GM03348 (cell line): Measurements from ENCODE around the gene IQSEC1.

Source experiments
- DNase-seq: peaks from one replicate; pipeline ENCODE4 v3.0.0; 2012; ENCODE audit warnings: low spot score

Gene IQSEC1

GRCh38 chr3:13085081-13085845 is 12.0 kb upstream of the IQSEC1 start:
- no peak for DNase-seq

DNA sequence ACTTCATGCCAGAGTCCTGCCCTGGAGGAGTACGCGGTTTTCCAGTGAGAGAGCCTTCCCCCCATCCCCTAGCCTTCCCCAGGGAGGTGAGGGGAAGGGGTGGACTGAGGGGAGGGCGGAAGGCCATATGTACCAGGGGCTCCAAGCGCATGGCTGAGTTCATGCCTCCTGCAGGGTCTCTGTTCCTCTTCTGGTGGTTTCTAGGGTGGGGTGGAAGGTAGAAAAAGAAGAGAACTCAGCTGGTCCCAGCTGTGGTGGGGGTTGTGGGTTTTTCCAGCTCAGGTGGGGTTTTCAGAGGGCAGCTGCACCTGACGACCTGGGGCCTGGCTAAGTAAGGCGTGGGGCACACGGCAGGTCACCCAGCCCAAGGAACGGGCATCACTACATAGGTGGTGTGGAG is 10.7 kb upstream of the IQSEC1 start:
- no peak for DNase-seq

- DNase-seq: no peak
These were observed 10.0 kb upstream of the IQSEC1 start for GRCh38 chr3:13083254-13083653.

DNA sequence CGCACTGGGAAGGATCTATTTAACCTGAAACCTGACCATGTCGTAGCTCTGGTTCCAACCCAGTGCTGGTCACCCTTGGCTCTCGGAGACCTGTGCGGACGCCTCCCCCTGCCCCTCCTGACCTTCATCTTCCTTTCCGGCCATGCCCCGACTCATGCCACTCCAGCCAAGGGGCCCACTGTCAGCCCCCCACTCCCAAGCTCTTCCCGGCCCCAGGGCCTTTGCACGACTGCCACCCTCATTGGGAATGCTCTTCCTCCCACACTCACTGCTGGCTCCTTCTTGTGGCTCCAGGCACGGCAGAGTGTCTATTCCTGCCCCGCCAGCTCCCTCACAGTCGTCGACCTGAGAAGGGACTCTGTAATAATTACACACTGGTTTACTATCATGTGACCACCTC is 9.4 kb upstream of the IQSEC1 start:
- DNase-seq: no peak

DNA sequence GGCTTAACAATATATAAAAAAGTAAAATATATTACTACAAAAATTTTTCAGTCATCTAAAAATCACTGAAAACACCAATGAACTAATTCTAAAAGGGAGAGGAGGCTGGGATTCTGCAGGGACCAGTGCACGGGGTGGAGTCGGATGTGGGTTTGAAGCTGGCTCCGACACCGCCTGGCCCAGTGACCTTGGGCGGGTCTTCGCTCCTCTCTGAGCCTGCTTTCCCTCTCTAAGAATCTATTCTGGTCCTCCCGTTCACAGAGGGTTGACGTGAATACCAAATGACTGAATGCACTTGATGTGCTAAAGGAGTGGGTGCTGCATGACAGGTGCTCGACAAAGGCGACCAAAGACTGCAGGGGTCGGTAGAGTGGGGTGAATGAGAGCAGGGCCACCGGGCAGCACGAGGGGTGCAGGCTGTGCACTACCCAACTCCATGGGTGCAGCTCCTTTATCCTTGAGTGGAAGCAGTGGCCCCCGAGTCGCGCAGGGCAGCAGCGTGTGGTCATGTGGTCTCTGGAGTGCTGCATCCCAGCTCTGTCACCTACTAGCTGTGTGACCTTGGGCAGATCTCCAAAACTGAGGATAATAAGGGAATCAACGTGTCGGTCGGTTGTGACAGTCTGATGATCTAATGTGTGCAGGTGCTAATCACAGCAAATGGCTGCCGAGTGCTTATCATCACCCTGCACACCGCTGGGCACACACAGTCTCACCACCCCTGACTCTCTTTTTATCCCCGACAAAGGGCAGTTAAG is 8.6 kb upstream of the IQSEC1 start:
- DNase-seq: no peak

DNA sequence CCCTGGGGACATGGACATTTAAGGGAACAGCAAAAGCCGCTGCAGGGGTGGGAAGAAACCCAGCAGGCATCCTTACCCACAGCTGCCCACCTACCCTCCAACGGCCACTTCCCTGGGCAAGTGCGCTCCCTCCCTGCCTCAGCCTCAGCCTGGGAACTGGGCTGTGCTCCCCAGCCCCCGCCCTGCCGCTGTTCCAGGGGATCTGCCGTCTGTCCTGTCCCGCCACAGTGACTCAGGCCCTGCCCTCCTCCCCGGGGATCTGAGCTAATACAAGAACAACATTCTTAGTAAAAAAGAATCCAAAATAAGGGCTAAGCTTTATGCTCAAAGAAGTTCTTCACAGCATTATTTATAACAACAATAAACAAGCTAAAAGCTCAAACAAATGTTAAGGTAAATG is 7.4 kb upstream of the IQSEC1 start:
- peak; percentile 51 for DNase-seq

DNA sequence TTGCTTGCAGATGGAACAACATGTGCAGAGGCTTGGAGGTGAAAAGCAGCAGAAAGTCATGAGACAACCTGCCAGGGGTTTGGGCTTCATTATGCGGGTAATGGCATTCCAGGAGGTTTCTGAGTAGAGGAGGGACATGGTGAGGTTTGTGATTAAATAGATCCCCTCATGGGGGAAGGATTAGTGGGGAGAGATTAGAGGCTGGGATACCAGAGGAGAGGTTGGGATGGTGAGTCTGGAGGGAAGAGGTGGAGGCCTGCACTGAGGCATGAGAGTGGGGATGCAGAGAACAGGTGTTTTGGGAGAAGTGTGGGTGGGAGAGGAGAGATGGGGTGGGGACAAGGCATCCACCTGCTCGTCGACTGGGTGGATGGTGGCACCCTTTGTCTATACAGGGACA is 6.8 kb upstream of the IQSEC1 start:
- DNase-seq: no peak

- no peak for DNase-seq
These were observed 6.3 kb upstream of the IQSEC1 start for GRCh38 chr3:13079510-13079909.

DNA sequence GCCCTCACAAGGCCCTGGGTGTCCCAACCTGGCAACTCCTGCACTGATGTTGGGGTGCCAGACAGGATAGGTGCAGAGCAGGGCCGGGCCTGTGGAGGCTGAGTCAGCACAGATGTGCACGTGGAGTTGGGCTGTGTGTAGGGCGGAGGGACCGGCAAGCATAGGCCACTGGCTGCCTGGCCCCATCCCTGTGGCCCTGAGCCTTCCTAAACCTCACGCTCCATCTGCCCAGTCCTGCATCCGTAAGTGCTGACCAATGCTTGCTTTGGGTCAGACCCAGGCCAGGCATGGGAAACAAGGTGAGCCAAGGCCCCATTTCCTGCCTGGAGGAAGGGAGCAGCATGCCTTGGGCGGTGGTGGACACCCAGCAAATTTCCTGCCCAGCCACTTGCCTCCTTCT is 5.8 kb upstream of the IQSEC1 start:
- DNase-seq: no peak

DNA sequence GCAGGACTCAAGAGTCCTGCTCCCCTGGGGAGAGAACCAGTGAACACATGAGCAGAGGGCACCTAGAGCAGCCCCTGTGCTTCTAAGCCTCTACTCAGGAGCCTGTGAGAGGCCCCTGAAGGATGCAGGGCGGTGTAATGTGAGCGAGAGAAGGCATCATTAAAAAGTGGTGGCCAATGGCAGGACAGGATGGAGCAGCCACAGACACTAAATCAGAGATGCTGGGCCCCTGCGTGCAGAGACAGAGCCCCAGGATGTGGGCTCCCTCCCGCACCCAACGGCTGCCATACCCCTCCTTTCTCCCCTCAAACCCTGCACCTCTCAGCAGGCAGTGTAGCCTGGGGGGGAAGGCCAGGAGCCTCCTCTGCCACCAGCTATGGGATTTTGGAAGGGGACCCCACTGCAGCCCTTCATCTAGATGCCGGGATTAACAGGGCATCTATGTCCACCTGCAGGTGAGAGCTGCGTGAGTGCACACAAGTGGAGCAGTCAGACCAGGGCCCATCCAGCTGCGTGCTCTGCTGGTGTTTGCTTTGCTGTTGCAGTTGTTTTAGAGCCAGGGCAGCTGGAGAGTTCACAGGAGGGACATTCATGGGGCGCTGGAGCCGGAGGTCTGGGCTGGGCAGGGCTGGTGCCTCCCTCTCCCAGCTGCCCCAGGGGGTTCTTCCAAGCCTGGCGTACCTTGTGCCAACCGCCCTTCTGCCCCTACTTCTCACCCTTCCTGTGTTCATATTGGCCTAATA is 5.1 kb upstream of the IQSEC1 start:
- no peak for DNase-seq

GRCh38 chr3:13077431-13078162 is 4.4 kb upstream of the IQSEC1 start:
- peak; percentile 55 for DNase-seq

DNA sequence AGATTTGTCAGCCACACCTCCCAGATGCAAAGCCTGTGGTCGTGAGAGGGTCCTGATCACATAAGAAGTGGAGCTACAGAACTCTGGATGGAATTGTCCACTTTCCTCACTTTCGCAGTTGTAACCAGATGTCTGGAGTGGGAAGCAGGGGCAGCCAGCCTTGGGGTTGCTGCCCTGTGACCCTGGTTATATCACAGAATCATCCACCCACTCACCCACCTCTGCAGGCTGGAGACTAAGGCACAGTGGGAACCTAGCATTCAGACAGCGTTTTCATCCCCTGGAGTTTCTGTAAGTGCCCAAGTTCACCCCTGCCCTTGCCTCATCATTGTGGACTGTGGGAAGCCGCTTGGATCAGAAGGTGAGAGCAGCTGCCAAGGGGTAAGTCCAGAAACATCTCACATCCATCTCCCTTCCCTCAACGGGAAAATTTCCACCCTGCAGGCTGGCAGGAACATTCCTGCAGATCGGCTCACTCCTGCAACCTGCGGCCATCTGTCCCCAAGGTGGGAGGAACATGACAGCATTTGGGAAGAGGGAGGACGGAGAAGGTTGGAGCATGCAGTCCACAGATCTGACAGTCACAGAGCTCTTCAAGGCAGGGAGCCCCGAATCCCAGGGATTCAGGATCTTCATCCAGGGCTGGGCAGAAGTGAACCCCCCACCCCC is 2.9 kb upstream of the IQSEC1 start:
- DNase-seq: no peak

DNA sequence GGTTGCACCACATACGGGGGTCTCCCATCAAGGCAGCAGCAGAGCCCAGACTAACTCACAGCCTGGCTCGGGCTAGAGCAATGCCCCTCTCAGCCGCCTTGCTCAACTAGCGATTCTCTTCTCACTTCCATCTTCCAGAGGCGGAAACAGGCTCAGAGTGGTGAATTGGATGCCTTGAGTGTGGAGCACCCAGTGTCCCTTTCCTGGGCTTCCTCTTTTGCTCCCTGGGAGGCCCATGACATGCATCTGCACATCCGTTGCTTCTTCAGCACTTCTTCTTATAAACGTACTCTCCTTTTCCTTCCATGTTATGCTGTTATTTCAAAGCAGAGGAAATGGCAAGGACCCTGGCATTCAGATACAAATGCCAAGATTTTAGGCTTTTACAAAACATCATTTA is 2.1 kb upstream of the IQSEC1 start:
- no peak for DNase-seq

DNA sequence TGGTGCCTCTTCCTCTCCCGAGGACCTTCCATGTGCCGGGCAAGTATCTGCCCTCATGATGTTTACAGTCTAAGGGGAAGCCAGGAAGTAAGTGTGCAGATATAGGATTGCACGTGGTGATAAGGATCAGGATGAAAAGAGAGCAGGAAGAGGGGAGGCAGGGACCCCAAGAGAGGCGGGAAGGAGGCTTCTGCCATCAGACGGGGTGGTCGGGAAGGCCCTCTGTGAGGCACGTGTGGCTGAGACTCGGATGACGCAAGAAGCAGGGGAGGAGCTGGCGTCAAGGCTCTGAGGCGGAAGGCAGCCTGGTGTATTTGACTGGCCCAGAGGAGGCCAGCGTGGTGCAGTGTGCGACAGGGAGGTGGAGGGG is 762 bp upstream of the IQSEC1 start:
- no peak for DNase-seq

- no peak for DNase-seq
These were observed 466 bp downstream of the IQSEC1 start for GRCh38 chr3:13072600-13073325.

- DNase-seq: no peak
These were observed 1.0 kb downstream of the IQSEC1 start for GRCh38 chr3:13072239-13072599.

DNA sequence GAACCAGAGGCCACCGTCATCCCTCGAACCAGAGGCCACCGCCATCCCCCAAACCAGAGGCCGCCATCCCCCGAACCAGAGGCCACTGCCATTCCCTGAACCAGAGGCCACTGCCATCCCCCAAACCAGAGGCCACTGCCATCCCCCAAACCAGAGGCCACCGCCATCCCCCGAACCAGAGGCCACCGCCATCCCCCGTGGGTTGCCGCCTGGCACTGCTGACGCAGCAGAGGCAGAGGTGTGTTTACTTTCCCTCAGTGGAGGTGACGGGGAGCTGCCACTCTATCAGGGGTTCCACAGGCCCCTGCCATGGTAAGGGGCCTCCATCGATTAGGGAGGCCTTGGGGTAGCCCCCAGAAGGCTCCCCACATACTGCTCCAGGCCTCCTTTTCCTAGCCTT is 1.5 kb downstream of the IQSEC1 start:
- DNase-seq: no peak

DNA sequence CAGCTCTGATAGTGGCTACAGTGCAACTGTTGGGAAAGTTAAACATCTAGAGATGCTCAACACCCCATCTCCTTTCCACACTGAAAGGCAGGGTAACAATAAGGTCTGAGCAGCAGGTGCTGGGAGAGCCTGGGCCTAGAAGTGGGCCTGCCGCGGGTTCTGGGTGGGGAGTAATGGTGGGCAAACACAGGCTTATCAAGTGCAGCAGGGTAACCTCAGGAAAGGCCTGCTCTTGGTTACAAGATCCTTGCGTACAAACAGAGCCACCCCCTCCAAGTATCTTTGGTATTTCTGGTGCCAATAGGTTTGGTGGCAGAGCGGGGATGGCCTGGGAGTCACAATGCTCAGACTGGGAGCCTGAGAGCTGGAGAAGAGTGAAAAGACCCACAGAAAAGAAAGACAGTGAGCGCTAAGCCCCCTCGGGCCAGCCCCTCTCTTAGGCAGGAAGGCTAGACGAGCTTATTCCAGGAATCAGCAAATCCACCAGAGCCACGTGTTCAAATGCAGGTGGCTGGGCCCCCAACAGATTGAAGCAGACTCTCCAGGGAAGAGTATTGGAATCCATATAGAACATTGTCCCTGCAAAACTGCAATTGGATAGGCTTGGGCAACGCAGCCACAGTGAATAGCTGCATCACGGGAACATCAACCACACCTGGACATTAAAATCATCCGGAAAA is 2.7 kb downstream of the IQSEC1 start:
- no peak for DNase-seq

DNA sequence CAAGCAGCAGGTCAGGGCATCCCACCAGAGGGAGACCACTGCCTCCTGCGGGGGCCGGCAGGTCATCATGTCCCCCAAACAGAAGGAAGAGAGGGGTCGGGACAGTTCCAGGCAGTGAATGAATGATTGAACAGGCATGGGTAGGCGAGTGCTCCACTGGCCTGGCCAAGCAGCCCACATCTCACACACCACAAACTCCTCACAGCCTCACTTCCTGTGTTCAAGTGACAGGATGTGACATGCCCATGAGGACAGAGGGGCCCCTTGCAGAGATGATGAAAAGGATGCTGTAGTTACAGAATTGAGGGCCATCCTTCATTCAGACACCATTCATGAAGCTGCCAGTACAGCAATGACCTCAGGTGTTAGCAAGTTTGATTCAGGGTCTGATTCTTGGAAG is 3.7 kb downstream of the IQSEC1 start:
- DNase-seq: no peak

DNA sequence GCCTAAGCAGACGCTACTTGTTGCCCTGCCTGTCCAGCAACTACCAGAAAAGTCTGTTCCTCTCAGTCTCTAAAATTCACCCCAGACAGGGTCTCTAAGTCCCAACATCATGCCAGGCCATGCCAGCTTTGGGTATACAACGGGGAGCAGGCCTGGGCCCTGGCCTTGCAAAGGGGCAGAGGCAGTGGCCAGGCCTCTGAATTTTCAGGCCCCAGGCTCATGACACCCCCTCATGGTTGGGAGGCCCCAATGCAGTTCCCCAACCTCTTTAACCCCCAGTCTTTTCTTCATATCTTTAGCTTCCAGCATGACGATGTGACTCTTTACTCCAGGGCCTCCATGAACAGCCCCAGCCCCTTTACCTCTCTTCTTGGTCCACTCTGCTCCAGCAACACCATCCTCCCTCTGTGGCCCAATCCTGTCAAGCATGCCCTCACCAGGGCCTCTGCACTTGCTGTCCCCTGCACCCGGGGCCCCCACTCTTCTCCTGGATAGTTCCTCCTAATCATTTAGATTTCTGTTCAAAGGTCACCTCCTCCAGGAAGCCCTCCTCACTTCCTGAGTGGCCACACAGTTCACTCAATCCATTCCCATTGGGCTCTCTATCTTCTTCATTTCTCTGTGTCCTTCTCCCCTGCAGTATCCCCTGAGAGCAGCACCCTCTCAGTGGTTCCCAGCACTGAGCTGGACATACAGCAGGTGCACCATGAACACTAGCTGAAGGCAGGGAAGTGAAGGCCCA is 4.8 kb downstream of the IQSEC1 start:
- no peak for DNase-seq
